ENCODE results near the gene STARD5.

The STARD5 gene

DNA sequence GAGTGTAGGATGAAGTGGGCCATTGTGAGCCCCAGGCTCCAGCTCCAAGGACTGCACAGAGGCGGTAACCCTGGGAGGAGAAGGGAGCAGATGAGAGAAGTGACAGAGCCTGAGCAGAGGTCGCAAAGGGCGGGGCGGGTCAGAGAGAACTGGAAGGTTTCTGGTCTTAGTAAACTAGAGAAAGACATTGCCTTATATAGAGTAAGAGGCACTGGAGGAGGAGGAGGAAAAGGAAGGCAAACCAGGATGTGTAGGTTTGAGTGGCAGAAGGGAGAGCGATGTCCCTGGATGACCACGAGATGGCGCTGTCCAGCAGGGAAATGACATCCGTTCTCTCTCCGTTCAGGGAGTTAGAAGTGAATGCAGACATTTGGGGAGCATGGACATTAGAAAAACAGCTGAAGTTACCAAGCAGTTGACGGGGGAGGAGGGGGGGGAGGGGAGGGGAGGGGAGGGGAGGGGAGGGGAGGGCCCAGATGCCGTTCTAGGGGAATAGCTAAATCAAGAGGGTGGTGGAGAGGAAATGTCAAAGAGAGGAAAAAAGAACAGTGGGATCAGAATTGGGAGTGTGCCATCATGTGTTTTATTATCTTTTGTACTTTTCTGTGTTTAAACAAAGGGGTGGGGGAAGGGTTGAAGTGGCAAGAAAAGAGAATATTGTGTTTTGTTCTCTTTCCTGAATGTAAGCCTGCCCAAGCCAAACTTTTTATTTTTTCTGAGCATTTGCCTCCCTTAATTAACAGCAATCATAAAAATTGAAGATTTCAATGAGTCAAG, 48.8 kb downstream of the STARD5 start:
- no peak for TF ChIP-seq ZFX (IDR thresholded peaks at IDR 0.05; ENCODE audit: borderline replicate concordance)
- TF ChIP-seq CTCF (IDR thresholded peaks at IDR 0.05), result peak; percentile 65
- H3K27ac ChIP-seq, result no peak overlapping the region

DNA sequence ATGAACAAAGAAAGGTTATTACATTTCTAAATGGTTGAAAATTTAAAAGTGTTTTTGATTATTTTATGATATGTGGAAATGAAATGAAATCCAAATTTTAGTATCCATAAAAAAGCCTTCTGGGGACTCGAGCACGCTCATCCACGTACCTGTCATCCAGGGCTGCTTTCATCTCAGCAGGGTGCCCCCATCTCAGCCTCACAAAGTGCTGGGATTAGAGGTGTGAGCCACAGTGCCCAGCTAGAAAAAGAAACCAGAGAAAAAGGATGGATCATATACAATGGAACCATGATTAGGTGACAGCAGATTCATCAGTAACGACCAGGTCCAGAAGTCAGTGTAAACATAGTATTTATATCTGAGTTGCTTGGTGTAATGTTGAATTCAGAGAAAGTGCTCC, 49.7 kb downstream of the STARD5 start:
- TF ChIP-seq ZFX (IDR thresholded peaks at IDR 0.05; ENCODE audit: borderline replicate concordance) (no peak), CTCF (IDR thresholded peaks at IDR 0.05) (no peak)
- no peak overlapping the region for H3K27ac ChIP-seq

GRCh38 chr15:81273855-81274254, 50.1 kb downstream of the STARD5 start:
- no peak for TF ChIP-seq ZFX (IDR thresholded peaks at IDR 0.05; ENCODE audit: borderline replicate concordance)
- TF ChIP-seq CTCF (IDR thresholded peaks at IDR 0.05), result no peak
- H3K27ac ChIP-seq, result no peak overlapping the region

GRCh38 chr15:81273200-81273599, 50.7 kb downstream of the STARD5 start:
- no peak overlapping the region for H3K27ac ChIP-seq
- TF ChIP-seq ZFX (IDR thresholded peaks at IDR 0.05; ENCODE audit: borderline replicate concordance) (no peak), CTCF (IDR thresholded peaks at IDR 0.05) (no peak)

- H3K27ac ChIP-seq, result no peak overlapping the region
- TF ChIP-seq ZFX (IDR thresholded peaks at IDR 0.05; ENCODE audit: borderline replicate concordance) (no peak), CTCF (IDR thresholded peaks at IDR 0.05) (no peak)
Observed at GRCh38 chr15:81271761-81272644, 51.9 kb downstream of the STARD5 start.

GRCh38 chr15:81270781-81271491, 53.0 kb downstream of the STARD5 start:
- no peak overlapping the region for H3K27ac ChIP-seq
- TF ChIP-seq CTCF (IDR thresholded peaks at IDR 0.05) (no peak), ZFX (IDR thresholded peaks at IDR 0.05; ENCODE audit: borderline replicate concordance) (no peak)
